ENCODE data around the gene EXOC6. TPM values are rescaled to one million over a fixed set of nuclear protein-coding genes. Genes with fewer than 3 reads are reported as not detected.

Gene EXOC6
- total RNA-seq, 4 donors from 2014 or later: 9.7 to 760 (median 13.7) TPM

DNA sequence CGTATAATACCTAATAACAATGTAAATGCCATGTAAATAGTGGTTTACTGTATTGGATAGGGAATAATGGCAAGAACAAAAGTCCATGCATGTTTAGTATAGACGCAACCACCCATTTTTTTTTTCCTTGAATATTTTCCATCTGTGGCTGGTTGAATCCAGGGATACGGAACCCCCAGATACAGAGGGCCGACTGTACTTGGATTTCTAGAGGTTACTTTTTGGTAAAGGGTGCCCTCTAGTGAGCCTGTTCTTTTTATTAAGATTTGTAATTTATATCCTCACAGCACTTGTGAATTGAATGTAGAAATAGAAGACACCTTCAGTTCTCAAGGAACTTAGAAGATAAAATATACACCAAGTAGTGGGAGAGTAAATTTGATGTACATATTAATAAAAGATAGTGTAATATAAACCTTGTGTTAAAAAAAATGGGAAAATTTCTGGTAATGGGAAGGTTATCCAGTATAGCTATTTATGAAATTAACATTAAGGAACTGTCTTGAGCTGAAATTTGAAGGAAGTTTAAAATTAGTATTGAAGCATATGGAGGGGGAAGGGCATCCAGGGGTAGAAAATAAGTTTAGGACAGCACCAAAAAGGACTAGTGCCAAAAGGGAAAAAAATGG lies 32.0 kb downstream of the EXOC6 start:
- TF ChIP-seq, protein P1, sequence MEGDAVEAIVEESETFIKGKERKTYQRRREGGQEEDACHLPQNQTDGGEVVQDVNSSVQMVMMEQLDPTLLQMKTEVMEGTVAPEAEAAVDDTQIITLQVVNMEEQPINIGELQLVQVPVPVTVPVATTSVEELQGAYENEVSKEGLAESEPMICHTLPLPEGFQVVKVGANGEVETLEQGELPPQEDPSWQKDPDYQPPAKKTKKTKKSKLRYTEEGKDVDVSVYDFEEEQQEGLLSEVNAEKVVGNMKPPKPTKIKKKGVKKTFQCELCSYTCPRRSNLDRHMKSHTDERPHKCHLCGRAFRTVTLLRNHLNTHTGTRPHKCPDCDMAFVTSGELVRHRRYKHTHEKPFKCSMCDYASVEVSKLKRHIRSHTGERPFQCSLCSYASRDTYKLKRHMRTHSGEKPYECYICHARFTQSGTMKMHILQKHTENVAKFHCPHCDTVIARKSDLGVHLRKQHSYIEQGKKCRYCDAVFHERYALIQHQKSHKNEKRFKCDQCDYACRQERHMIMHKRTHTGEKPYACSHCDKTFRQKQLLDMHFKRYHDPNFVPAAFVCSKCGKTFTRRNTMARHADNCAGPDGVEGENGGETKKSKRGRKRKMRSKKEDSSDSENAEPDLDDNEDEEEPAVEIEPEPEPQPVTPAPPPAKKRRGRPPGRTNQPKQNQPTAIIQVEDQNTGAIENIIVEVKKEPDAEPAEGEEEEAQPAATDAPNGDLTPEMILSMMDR (IDR thresholded peaks at IDR 0.05; ENCODE audit: low read depth): no peak

DNA sequence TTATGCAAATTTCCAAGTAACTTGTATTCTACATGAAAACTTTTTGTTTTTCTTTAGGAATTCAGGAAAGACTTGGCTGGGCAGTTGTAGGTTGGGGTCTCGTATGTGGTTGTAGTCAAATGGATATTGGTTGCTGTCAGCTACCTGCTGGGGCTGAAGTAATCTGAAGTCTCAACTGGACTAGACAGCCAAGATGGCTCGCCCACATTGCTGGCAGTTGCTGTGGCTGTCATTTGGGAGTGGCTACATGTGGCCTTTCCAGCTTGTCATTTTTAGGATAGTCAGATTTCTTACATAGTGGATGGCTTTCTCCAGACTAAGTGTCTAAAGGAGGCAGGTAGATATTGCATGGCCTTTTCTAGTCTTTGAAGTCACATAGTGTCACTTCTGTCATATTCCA lies 32.6 kb downstream of the EXOC6 start:
- TF ChIP-seq, protein P1 (IDR thresholded peaks at IDR 0.05; ENCODE audit: low read depth): no peak

DNA sequence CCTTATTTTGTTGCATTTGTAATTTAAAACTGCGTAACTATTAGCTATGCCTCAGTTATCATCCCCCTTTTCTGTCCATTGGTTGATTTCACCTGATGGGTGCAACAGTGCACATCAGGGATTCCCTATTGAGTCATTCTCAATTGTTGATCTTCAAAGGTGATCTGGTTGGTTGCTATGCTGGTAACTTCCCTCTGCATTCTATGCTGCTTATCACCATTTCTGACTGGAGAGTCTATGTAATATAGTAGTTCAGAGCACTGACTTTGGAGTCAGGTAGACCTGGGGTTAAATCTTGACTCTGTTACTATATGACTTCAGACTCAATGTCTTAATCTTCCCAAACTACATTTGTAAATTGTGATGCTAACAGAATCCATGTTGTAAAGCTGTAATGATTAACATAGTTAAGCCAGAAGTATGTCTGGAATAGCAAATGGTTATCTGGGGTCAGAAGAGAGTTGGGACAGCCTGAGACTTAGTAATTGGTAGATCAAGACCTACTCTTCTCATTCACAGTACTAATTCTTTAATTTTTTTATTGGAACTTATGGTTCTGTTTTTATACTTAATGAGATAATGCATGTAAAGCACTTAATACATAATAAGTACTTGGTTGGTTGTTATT lies 38.1 kb downstream of the EXOC6 start:
- TF ChIP-seq, protein P1 (IDR thresholded peaks at IDR 0.05; ENCODE audit: low read depth): no peak

DNA sequence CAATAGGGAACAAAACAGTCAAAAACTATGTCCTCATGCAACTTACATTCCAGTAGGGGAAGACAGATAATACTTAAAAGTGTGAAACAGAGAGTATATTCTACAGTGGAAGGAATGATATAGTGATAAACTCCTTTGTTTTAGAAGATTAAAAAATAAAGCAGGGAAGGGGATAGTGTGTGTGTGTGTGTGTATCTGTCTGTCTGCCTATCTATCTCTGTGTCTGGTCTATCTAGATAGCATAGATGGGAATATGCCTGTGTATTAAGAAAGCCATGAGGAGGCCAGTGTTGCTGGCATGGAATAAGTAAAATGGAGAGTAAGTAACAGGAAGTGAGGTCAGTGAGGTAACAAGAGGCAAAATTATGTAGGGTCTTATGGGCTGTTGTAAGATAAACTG lies 42.2 kb downstream of the EXOC6 start:
- TF ChIP-seq, protein P1 (IDR thresholded peaks at IDR 0.05; ENCODE audit: low read depth): no peak

DNA sequence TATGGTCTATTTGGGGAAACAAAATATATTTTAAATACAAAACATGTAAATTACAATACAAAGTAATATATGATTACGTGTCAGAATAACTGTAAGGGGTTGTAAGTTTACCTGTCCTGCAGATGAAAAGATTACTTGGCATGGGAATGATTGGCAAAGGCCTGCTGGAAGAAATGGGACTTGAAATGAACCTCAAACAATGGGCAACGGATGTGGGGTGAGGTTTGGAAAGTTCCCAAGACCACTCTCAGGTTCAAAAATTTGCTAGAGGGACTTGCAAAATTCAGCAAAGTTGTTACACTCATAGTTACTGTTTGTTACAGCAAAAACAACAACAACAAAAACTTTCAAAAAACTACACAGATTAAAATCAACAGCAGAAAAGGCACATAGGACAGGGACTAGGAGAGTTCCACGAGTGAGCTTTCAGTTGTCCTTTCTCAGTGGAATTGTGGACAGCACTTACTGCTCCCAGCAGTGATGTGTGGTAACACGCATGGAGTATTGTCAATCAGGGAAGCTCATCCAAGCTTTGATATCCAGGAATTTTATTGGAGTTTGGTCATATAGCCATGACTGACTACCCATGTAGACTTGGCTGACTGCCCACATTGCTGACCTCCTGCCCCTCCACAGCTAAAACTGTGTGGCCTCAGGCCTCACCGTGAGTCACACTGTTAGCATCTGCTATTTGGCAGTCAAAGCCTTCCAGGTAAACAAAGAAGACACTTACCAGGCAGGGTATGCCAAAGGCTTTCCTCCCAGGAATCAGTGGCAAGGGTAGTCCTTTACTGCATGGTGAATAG lies 43.8 kb downstream of the EXOC6 start:
- TF ChIP-seq, protein P1 (IDR thresholded peaks at IDR 0.05; ENCODE audit: low read depth): no peak

DNA sequence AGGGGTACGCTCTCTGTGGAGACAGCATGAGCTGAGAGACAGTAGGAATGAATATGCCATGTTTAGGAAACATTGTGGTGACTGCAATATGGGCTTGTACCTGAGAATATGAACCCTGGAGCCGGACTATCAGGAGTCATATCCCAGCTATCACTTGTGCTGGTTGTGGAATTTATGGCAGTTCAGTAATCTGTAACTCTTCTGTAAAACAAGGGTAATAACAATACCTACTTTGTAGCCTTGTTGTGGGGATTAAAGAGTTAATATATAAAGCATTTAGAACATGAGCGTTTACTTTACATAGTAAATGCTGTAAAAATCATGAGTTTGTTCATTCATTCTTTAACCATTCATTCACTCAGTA lies 44.4 kb downstream of the EXOC6 start:
- TF ChIP-seq, protein P1 (IDR thresholded peaks at IDR 0.05; ENCODE audit: low read depth): no peak

DNA sequence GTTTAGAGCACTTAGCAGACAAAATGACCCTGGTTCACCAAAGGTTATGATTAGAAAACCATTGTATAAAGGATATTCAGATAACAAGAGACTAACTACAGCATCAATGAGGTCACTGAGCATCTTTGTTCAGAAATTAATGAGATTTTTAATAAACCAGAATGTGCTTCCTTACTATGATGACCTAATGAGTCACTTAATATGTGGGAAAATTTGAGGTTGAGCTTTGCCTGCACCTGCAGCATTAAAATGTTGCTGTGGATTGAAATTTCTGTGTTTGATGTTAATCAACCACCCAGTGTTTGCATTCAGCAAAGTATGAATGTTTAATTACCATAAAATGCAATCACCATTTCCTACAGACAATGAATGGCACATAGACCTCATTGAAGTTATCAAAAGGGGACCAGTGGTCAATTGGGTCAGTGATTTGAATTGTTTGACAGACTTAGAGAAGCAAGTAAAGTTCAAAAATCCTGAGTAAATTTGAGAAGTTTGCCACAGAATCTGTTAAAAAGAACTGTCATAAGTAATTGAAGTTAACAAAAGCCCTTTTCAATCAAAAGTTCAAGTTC lies 45.8 kb downstream of the EXOC6 start:
- TF ChIP-seq, protein P1 (IDR thresholded peaks at IDR 0.05; ENCODE audit: low read depth): no peak
